Natural killer cell (primary cell): ENCODE measurements around the gene GGTA1. TPM values are rescaled to one million over a fixed set of nuclear protein-coding genes. Genes with fewer than 3 reads are reported as not detected.

ENCODE experiments used
- ATAC-seq, 3 donors: fragments of 150-1000 bp in 2 of 3; fragments of 200-7000 bp in 1 of 3; cut with Tn5 transposase; 1 replicate in 1 of 3; 2 replicates in 2 of 3; pipeline ENCODE4 v1.10.0; 2021; ENCODE audit warnings: mild to moderate bottlenecking in 2 of 3, moderate library complexity in 2 of 3
- DNase-seq, 2 donors: peaks; one replicate each; pipeline versions ENCODE4 v3.0.0 to v3.0.0-alpha.2; 2013 to 2021; ENCODE audit warnings: mixed read lengths in 1 of 2
- H3K27ac ChIP-seq: one replicate; pipeline ENCODE4 v1.5.1; 2013; ENCODE audit warnings: mild to moderate bottlenecking, low read length
- H3K27me3 ChIP-seq: one replicate; pipeline ENCODE4 v1.6.1; 2013; ENCODE audit warnings: low read length; ENCODE audit not compliant: control insufficient read depth, insufficient read depth
- H3K36me3 ChIP-seq: one replicate; pipeline ENCODE4 v1.6.1; 2013; ENCODE audit warnings: low read length; ENCODE audit not compliant: control insufficient read depth, insufficient read depth
- H3K4me1 ChIP-seq: one replicate; pipeline ENCODE4 v1.6.1; 2013; ENCODE audit warnings: low read length; ENCODE audit not compliant: control insufficient read depth, insufficient read depth
- H3K4me3 ChIP-seq: one replicate; pipeline ENCODE4 v1.5.1; 2013; ENCODE audit warnings: low read length
- H3K9me3 ChIP-seq: one replicate; pipeline ENCODE4 v1.6.1; 2013; ENCODE audit warnings: low read length; ENCODE audit not compliant: control insufficient read depth, insufficient read depth
- H3K27ac Mint-ChIP-seq, 2 donors: one replicate each; pipeline ENCODE4 v1.8.0; 2022; ENCODE audit warnings: mild to moderate bottlenecking in 2 of 2, mixed read lengths in 2 of 2, moderate library complexity in 1 of 2
- H3K27me3 Mint-ChIP-seq, 2 donors: one replicate each; pipeline ENCODE4 v1.8.0; 2022; ENCODE audit warnings: low read depth in 2 of 2, mixed read lengths in 2 of 2
- H3K36me3 Mint-ChIP-seq: one replicate; pipeline ENCODE4 v1.8.0; 2022; ENCODE audit warnings: mixed read lengths
- H3K4me1 Mint-ChIP-seq, 2 donors: one replicate each; pipeline ENCODE4 v1.8.0; 2022; ENCODE audit warnings: mixed read lengths in 2 of 2
- H3K4me3 Mint-ChIP-seq: one replicate; pipeline ENCODE4 v1.8.0; 2022; ENCODE audit warnings: mild to moderate bottlenecking, moderate library complexity, mixed read lengths
- H3K9me3 Mint-ChIP-seq, 2 donors: one replicate each; pipeline ENCODE4 v1.8.0; 2022; ENCODE audit warnings: mixed read lengths in 2 of 2
- WGBS: methylation state at CpG from one replicate; pipeline ENCODE4 v1.1.7; 2013; ENCODE audit warnings: missing lambda C conversion rate; ENCODE audit not compliant: insufficient coverage; 5-methylcytosine and 5-hydroxymethylcytosine counted together
- intact Hi-C: fragments of 100-400 bp; cut with micrococcal nuclease; formaldehyde crosslinking; loops from one replicate; pipeline ENCODE4 v1.14.2; 2022
- total RNA-seq, 4 donors: library from RNA; stranded (reverse); fragments of 120-200 nt in 1 of 4; gene quantifications; one replicate each; pipeline versions ENCODE4 v1.2.3 to v1.2.4, GENCODE V29; 2013 to 2022
- TF ChIP-seq, protein P1 (sequence below): fragments of 200-600 bp; IDR thresholded peaks from one replicate; pipeline ENCODE4 v1.8.0; 2022; ENCODE audit warnings: antibody characterized with exemption

GGTA1 gene
- total RNA-seq, 3 donors from 2014 or later (not counting 1 experiment from before 2014, with no cell fraction given): 0.23 to 0.87 (median 0.55) TPM

DNA sequence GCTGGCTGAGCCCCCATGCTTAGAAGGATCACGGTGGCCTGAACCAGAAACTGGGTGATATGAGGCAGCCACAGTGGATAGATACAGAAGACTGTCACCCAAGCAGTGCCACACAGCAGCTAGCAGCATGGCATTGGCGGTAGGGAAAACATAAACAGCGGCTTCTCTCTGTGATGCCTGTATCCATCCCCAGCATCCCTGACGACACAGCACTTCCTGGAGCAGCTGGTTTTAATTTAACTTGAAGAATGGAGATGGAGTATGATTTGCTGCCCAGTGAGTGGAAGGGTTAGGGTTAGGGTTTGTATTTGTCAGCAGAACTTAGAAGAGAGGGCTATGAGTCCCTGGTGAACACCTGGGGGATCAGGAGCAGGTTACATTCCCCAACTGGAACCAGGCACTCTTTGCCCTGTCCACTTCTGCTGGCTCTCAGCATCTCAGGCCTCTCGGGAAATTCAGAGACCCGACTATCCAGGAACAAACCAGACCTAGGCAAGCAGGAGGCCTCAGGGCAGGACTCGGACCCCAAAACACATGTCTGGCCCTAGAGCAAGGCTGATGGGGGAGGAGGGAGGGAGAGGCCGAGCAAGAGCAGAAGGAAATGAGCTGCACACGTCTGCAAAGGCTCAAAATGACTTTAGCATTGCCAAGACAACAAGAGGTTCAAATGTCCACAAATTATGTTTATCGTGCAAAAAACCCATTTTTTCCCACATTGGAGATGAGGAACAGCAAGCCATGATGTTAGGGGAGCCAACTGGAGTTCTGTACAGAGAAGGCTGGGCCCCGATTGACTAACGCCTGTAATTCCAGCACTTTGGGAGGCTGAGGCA lies 6.5 kb upstream of the GGTA1 start:
- Mint-ChIP-seq H3K27ac (no peak overlapping the region), H3K4me3 (no peak overlapping the region), H3K36me3 (no peaks in the 10 kb centered on the region), H3K27me3 (peaks cover 23 to 32% of the 10 kb centered on the region in 2 donors), H3K9me3 (no peaks in the 10 kb centered on the region), H3K4me1 (no peaks in the 10 kb centered on the region)
- Histone ChIP-seq H3K36me3 (no peaks in the 10 kb centered on the region), H3K27ac (no peak overlapping the region), H3K4me1 (no peaks in the 10 kb centered on the region), H3K4me3 (no peak overlapping the region), H3K27me3 (no peaks in the 10 kb centered on the region), H3K9me3 (no peaks in the 10 kb centered on the region)
- ATAC-seq (no peak), DNase-seq (no peak)
- 76% methylated on average over 12 of the region's 12 CpGs for WGBS
- TF ChIP-seq, protein P1, sequence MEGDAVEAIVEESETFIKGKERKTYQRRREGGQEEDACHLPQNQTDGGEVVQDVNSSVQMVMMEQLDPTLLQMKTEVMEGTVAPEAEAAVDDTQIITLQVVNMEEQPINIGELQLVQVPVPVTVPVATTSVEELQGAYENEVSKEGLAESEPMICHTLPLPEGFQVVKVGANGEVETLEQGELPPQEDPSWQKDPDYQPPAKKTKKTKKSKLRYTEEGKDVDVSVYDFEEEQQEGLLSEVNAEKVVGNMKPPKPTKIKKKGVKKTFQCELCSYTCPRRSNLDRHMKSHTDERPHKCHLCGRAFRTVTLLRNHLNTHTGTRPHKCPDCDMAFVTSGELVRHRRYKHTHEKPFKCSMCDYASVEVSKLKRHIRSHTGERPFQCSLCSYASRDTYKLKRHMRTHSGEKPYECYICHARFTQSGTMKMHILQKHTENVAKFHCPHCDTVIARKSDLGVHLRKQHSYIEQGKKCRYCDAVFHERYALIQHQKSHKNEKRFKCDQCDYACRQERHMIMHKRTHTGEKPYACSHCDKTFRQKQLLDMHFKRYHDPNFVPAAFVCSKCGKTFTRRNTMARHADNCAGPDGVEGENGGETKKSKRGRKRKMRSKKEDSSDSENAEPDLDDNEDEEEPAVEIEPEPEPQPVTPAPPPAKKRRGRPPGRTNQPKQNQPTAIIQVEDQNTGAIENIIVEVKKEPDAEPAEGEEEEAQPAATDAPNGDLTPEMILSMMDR: no peak
- intact Hi-C loops: no loop called here

- peaks cover 16% of the 10 kb centered on the region for H3K4me1 ChIP-seq
- 32% methylated on average over 3 of the region's 3 CpGs for WGBS
- intact Hi-C loops: no loop called here
- TF ChIP-seq, protein P1: no peak
- Mint-ChIP-seq H3K27me3 (peaks cover 41 to 43% of the 10 kb centered on the region in 2 donors), H3K4me3 (no peak overlapping the region), H3K27ac (no peak overlapping the region), H3K4me1 (peaks cover 6 to 9% of the 10 kb centered on the region in 2 donors), H3K9me3 (no peaks in the 10 kb centered on the region), H3K36me3 (no peaks in the 10 kb centered on the region)
- no peaks in the 10 kb centered on the region for H3K9me3 ChIP-seq
- ATAC-seq (no peak), DNase-seq (no peak)
- H3K4me3 ChIP-seq: no peak overlapping the region
- no peaks in the 10 kb centered on the region for H3K36me3 ChIP-seq
- H3K27me3 ChIP-seq: peaks cover 13% of the 10 kb centered on the region
- no peak overlapping the region for H3K27ac ChIP-seq
These were observed 3.8 kb upstream of the GGTA1 start for GRCh38 chr9:121503444-121503843.

DNA sequence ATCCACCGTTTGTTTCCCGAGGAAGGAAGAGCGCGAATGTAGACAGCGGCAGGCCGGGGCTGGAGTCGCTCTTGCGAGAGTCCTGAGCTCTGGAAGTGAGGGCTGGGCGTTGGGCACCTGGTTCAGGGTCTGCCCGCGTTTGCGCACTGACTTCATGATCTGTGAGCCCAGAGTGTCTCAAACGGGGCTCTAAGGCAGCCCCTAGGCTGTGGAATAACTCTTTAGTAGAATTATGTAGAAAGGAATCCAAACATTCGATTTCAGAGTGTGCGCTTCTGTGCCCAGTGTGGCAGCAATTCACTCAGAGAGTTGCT lies 478 bp upstream of the GGTA1 start:
- H3K4me1 ChIP-seq: peaks cover 21% of the 10 kb centered on the region
- 19% methylated on average over 15 of the region's 15 CpGs for WGBS
- Mint-ChIP-seq H3K4me1 (peaks cover 16% of the 10 kb centered on the region in 2 donors), H3K4me3 (peak overlapping the region; percentile 50), H3K9me3 (no peaks in the 10 kb centered on the region), H3K36me3 (no peaks in the 10 kb centered on the region), H3K27me3 (peaks cover 55 to 61% of the 10 kb centered on the region in 2 donors), H3K27ac (no peak overlapping the region)
- H3K27me3 ChIP-seq: peaks cover 16% of the 10 kb centered on the region
- no peak overlapping the region for H3K4me3 ChIP-seq
- DNase-seq (no peak), ATAC-seq (no peak)
- no peaks in the 10 kb centered on the region for H3K9me3 ChIP-seq
- TF ChIP-seq, protein P1: no peak
- intact Hi-C loops: no loop called here
- H3K27ac ChIP-seq: no peak overlapping the region
- no peaks in the 10 kb centered on the region for H3K36me3 ChIP-seq

DNA sequence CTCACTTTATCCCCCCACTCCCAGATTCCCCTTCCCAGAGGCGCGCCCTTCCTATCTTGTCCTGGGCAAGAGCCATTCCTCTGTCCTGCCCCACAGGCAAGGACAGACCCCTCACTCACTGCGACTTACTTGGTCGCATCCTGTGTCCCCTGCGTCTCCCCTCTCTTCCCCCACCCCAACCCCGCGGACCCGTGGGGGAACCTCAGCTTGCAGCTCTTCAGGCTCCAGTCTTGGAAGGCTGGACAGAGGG lies 542 bp downstream of the GGTA1 start:
- Histone ChIP-seq H3K4me3 (no peak overlapping the region), H3K27me3 (peaks cover 16% of the 10 kb centered on the region)

More for the DNA sequence above, 542 bp downstream of the GGTA1 start:
- WGBS: 3% methylated on average over 8 of the region's 8 CpGs
- TF ChIP-seq, protein P1: no peak
- Histone ChIP-seq H3K36me3 (no peaks in the 10 kb centered on the region), H3K4me1 (peaks cover 21% of the 10 kb centered on the region), H3K9me3 (no peaks in the 10 kb centered on the region), H3K27ac (no peak overlapping the region)
- Mint-ChIP-seq H3K27me3 (peaks cover 55 to 60% of the 10 kb centered on the region in 2 donors), H3K27ac (no peak overlapping the region), H3K4me3 (peak overlapping the region; percentile 70), H3K4me1 (peaks cover 16% of the 10 kb centered on the region in 2 donors), H3K9me3 (no peaks in the 10 kb centered on the region), H3K36me3 (no peaks in the 10 kb centered on the region)
- ATAC-seq (peak in 2 of 3 donors; percentile 10 to 19), DNase-seq (no peak)
- intact Hi-C loops: no loop called here
